H1 (cell line): ENCODE measurements around the gene RAB3D. TPM values are rescaled to one million over a fixed set of nuclear protein-coding genes. Genes with fewer than 3 reads are reported as not detected.

Source experiments
- EGR1 ChIP-seq: IDR thresholded peaks from 2 replicates; pipeline ENCODE4 v1.6.1; 2011; ENCODE audit warnings: low read depth, low read length, borderline replicate concordance
- PHF8 ChIP-seq: fragments of 200-600 bp; sonication (generic); conservative IDR thresholded peaks from 2 replicates; pipeline ENCODE4 v1.7.1; 2012; ENCODE audit warnings: low read depth, mild to moderate bottlenecking, inconsistent platforms, low read length, moderate library complexity
- SAP30 ChIP-seq: fragments of 300-600 bp; sonication (generic); IDR thresholded peaks from 2 replicates; pipeline ENCODE4 v1.7.1; 2012; ENCODE audit warnings: low read length, moderate library complexity, mild to moderate bottlenecking, inconsistent platforms; ENCODE audit not compliant: insufficient read depth, insufficient replicate concordance
- TAF7 ChIP-seq: optimal IDR thresholded peaks from 2 replicates; pipeline ENCODE3; 2011; ENCODE audit warnings: low read depth, mild to moderate bottlenecking, inconsistent platforms, low read length, moderate library complexity, borderline replicate concordance
- polyA plus RNA-seq, 7 experiments: library from polyadenylated mRNA; depleted of rRNA in 3 of 7; stranded (reverse) in 5 of 7; unstranded in 2 of 7; fragments of >200 nt in 5 of 7; fragments of 200-250 nt in 2 of 7; gene quantifications; 1 replicate in 5 of 7; 2 replicates in 1 of 7; 4 replicates in 1 of 7; pipeline versions ENCODE4 v1.2.1 to v1.2.3, GENCODE V29; 2011 to 2013; ENCODE audit warnings: missing spikeins in 2 of 7, mixed read lengths in 2 of 7
- total RNA-seq: library from RNA; stranded (reverse); fragmentation: NEBNext Ultra II Directional; extraction: Animal tissue kit (Norgen Biotek cat#: 25700); gene quantifications from 2 replicates; pipeline ENCODE4 v1.2.1, GENCODE V29; 2021

The RAB3D gene
- total and polyA plus RNA-seq, 2 of the 8 experiments (the other 6 are each of a cell fraction or from before 2014, with no cell fraction given) = 17.8 to 23.8 TPM

- TF ChIP-seq EGR1 (no peak), SAP30 (no peak), PHF8 (no peak), TAF7 (no peak)
Observed at GRCh38 chr19:11377756-11378155, 38.3 kb upstream of the RAB3D start (continued).
